ENCODE results near the gene DCUN1D3.

DCUN1D3 gene

GRCh38 chr16:20859229-20859628, 40.9 kb downstream of the DCUN1D3 start:
- no peaks in the 10 kb centered on the region for H3K9me3 ChIP-seq (ENCODE audit: low read length)
- H3K36me3 ChIP-seq (ENCODE audit: insufficient read depth, low read length), result peaks cover 41% of the 10 kb centered on the region
- no peaks in the 10 kb centered on the region for H3K27me3 ChIP-seq (ENCODE audit: control insufficient read depth in 1 of 2, insufficient read depth in 2 of 2, low read length in 2 of 2)
- no peak overlapping the region for H3K4me3 ChIP-seq (ENCODE audit: low read depth in 1 of 2, low read length in 2 of 2)
- H3K27ac ChIP-seq (ENCODE audit: low read depth, low read length), result no peak overlapping the region
- H3K9ac ChIP-seq (ENCODE audit: low read length), result no peak overlapping the region
- H3K4me1 ChIP-seq (ENCODE audit: insufficient read depth, low read length), result peaks cover 3% of the 10 kb centered on the region

DNA sequence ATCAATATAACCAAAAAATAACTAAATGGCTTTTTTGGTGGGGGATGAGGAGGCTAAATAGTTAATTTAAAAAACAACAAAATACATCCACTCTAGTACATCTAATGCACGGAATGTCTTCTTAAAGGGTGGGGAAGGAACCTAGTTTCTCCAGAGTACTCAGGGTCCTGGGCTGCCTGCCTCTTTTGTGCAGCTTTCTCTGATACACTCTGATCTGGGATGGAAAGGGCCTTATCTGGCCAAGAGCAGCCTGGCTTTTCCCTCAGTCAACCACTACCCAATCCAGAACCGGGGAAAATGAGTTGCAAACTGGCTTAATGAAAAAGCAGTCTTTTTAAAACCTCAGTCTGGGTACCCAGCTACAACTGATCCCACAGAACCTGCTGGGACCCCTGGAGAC, 42.9 kb downstream of the DCUN1D3 start:
- no peak overlapping the region for H3K27ac ChIP-seq (ENCODE audit: low read depth, low read length)
- no peak overlapping the region for H3K9ac ChIP-seq (ENCODE audit: low read length)
- no peaks in the 10 kb centered on the region for H3K9me3 ChIP-seq (ENCODE audit: low read length)
- peaks cover 37% of the 10 kb centered on the region for H3K36me3 ChIP-seq (ENCODE audit: insufficient read depth, low read length)
- peaks cover 13% of the 10 kb centered on the region for H3K4me1 ChIP-seq (ENCODE audit: insufficient read depth, low read length)
- H3K4me3 ChIP-seq (ENCODE audit: low read depth in 1 of 2, low read length in 2 of 2), result no peak overlapping the region
- H3K27me3 ChIP-seq (ENCODE audit: control insufficient read depth in 1 of 2, insufficient read depth in 2 of 2, low read length in 2 of 2), result no peaks in the 10 kb centered on the region

DNA sequence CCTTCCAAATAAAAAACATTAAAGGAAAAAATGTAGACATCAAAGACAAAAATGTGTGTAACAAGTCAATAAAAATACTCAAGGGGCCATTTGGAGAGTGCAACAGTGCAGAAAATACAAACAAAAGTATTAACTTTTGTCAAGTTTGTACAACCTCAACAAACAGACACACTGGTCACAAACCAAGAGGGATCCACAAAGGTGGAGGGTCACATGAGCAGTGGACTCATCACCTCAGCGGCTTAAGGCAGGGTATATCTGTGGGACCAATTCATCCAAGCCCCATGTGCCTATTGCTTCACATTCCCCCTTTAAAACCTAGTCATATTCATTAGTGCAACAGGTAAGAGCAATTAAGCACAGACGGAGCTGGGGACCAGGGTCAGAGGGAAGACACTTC, 45.2 kb downstream of the DCUN1D3 start:
- Histone ChIP-seq H3K9me3 (ENCODE audit: low read length) (no peaks in the 10 kb centered on the region), H3K27me3 (ENCODE audit: control insufficient read depth in 1 of 2, insufficient read depth in 2 of 2, low read length in 2 of 2) (no peaks in the 10 kb centered on the region), H3K27ac (ENCODE audit: low read depth, low read length) (no peak overlapping the region), H3K36me3 (ENCODE audit: insufficient read depth, low read length) (peaks cover 23% of the 10 kb centered on the region), H3K9ac (ENCODE audit: low read length) (no peak overlapping the region), H3K4me3 (ENCODE audit: low read depth in 1 of 2, low read length in 2 of 2) (no peak overlapping the region), H3K4me1 (ENCODE audit: insufficient read depth, low read length) (peaks cover 34% of the 10 kb centered on the region)

DNA sequence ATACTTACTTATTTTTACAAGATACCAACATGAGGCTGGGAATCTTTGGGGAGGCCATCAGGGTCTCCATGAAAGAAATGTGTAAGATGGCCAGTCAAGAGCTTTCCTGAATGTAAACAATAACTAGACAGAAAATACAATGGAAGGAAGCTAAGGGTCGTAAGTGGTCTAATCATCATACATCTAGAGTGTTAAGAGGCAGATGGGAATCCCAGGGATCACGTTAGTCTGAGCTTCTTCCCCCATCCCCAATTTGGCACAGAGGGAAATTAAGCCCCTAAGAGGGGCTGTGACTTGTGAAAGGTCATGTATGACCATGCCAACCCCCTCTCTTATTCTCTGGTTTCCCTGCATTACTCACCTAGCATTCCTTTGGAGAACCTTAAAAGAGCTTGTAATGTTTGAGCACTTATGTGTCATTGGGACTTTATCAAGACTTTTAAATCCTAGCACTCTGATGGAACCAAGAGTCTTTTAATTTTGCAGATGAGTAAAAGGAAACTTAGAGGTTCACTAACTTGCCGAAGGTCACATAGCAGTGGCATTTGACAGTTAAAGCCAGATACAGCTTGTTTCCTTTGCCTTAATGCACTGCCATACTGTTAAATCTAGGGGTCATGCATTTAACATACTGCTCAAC, 46.1 kb downstream of the DCUN1D3 start:
- H3K27me3 ChIP-seq (ENCODE audit: control insufficient read depth in 1 of 2, insufficient read depth in 2 of 2, low read length in 2 of 2), result no peaks in the 10 kb centered on the region
- peaks cover 37% of the 10 kb centered on the region for H3K4me1 ChIP-seq (ENCODE audit: insufficient read depth, low read length)
- H3K36me3 ChIP-seq (ENCODE audit: insufficient read depth, low read length), result peaks cover 16% of the 10 kb centered on the region
- H3K4me3 ChIP-seq (ENCODE audit: low read depth in 1 of 2, low read length in 2 of 2), result no peak overlapping the region
- H3K9me3 ChIP-seq (ENCODE audit: low read length), result no peaks in the 10 kb centered on the region
- H3K9ac ChIP-seq (ENCODE audit: low read length), result no peak overlapping the region
- no peak overlapping the region for H3K27ac ChIP-seq (ENCODE audit: low read depth, low read length)

GRCh38 chr16:20853143-20853542, 47.0 kb downstream of the DCUN1D3 start:
- Histone ChIP-seq H3K9me3 (ENCODE audit: low read length) (no peaks in the 10 kb centered on the region), H3K9ac (ENCODE audit: low read length) (no peak overlapping the region), H3K27me3 (ENCODE audit: control insufficient read depth in 1 of 2, insufficient read depth in 2 of 2, low read length in 2 of 2) (no peaks in the 10 kb centered on the region), H3K36me3 (ENCODE audit: insufficient read depth, low read length) (peaks cover 14% of the 10 kb centered on the region), H3K4me3 (ENCODE audit: low read depth in 1 of 2, low read length in 2 of 2) (no peak overlapping the region), H3K27ac (ENCODE audit: low read depth, low read length) (no peak overlapping the region), H3K4me1 (ENCODE audit: insufficient read depth, low read length) (peaks cover 37% of the 10 kb centered on the region)

- H3K4me1 ChIP-seq (ENCODE audit: insufficient read depth, low read length), result peaks cover 37% of the 10 kb centered on the region
- H3K4me3 ChIP-seq (ENCODE audit: low read depth in 1 of 2, low read length in 2 of 2), result no peak overlapping the region
- H3K9ac ChIP-seq (ENCODE audit: low read length), result no peak overlapping the region
- peaks cover 14% of the 10 kb centered on the region for H3K36me3 ChIP-seq (ENCODE audit: insufficient read depth, low read length)
- H3K27me3 ChIP-seq (ENCODE audit: control insufficient read depth in 1 of 2, insufficient read depth in 2 of 2, low read length in 2 of 2), result no peaks in the 10 kb centered on the region
- no peaks in the 10 kb centered on the region for H3K9me3 ChIP-seq (ENCODE audit: low read length)
- H3K27ac ChIP-seq (ENCODE audit: low read depth, low read length), result peak overlapping the region; percentile 53
Measured at GRCh38 chr16:20851601-20852000, 48.6 kb downstream of the DCUN1D3 start.

DNA sequence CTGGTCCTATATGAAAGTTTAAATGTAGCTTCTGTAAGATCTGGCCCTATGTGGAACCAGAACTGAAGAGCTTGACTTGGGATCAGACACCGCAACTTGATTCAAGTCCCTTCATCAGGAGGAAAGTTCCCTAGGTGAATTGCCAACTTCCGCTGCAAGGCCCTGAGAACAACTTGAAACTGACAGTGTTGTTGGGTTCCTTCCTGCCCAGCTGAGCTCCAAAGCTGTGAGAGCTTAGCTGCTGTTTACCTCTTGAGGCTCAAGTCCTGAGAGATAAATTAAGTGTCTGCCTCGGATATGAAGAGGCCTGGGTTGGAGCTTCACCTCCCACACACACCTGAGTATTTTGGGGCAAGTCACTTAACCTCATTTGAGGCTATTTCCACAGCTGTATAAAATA, 49.2 kb downstream of the DCUN1D3 start:
- no peaks in the 10 kb centered on the region for H3K27me3 ChIP-seq (ENCODE audit: control insufficient read depth in 1 of 2, insufficient read depth in 2 of 2, low read length in 2 of 2)
- peaks cover 10% of the 10 kb centered on the region for H3K36me3 ChIP-seq (ENCODE audit: insufficient read depth, low read length)
- peak overlapping the region; percentile 53 for H3K27ac ChIP-seq (ENCODE audit: low read depth, low read length)
- H3K4me1 ChIP-seq (ENCODE audit: insufficient read depth, low read length), result peaks cover 37% of the 10 kb centered on the region
- H3K4me3 ChIP-seq (ENCODE audit: low read depth in 1 of 2, low read length in 2 of 2), result no peak overlapping the region
- H3K9me3 ChIP-seq (ENCODE audit: low read length), result no peaks in the 10 kb centered on the region
- H3K9ac ChIP-seq (ENCODE audit: low read length), result no peak overlapping the region

DNA sequence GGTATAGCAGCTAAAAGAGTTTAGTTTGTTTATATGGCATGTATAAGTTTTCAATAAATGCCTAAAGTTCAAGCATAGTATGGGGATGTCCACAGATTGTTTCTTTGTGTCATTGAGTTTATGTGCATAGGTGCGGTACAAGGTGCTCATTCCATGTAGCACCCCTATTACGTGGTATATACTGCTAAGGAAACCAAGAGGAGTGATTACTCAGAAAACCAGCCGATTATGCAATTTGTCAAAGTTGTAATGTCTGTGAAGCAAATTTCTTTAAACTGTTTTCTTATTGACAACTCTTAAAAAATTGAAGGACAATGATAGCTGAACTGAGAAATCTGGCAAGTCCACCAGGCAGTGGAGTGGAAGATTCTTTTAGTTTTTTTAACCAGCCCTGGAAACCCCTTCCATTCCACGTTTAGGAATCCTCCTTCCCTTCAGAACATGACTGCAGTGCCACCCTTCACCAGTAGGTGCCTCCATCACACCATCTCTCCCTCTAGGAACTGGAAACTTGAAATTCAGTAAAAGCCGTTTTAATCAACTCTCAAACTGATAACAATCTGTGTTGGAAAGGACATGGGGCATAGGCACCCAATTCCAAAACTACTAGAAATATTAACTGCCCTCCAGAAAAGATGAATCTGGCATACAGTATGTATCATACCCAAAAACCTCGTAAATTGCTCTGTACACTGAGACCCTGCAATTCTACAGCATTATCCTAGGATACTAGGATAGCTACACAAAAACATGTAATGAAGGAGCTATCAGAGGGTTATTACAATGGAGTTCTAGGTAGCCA, 50.4 kb downstream of the DCUN1D3 start:
- Histone ChIP-seq H3K4me1 (ENCODE audit: insufficient read depth, low read length) (peaks cover 37% of the 10 kb centered on the region), H3K27me3 (ENCODE audit: control insufficient read depth in 1 of 2, insufficient read depth in 2 of 2, low read length in 2 of 2) (no peaks in the 10 kb centered on the region), H3K4me3 (ENCODE audit: low read depth in 1 of 2, low read length in 2 of 2) (no peak overlapping the region), H3K9ac (ENCODE audit: low read length) (no peak overlapping the region), H3K9me3 (ENCODE audit: low read length) (no peaks in the 10 kb centered on the region), H3K36me3 (ENCODE audit: insufficient read depth, low read length) (no peaks in the 10 kb centered on the region), H3K27ac (ENCODE audit: low read depth, low read length) (no peak overlapping the region)

- no peaks in the 10 kb centered on the region for H3K36me3 ChIP-seq (ENCODE audit: insufficient read depth, low read length)
- no peak overlapping the region for H3K27ac ChIP-seq (ENCODE audit: low read depth, low read length)
- H3K9ac ChIP-seq (ENCODE audit: low read length), result no peak overlapping the region
- no peaks in the 10 kb centered on the region for H3K27me3 ChIP-seq (ENCODE audit: control insufficient read depth in 1 of 2, insufficient read depth in 2 of 2, low read length in 2 of 2)
- H3K9me3 ChIP-seq (ENCODE audit: low read length), result no peaks in the 10 kb centered on the region
- H3K4me1 ChIP-seq (ENCODE audit: insufficient read depth, low read length), result peaks cover 28% of the 10 kb centered on the region
- no peak overlapping the region for H3K4me3 ChIP-seq (ENCODE audit: low read depth in 1 of 2, low read length in 2 of 2)
Measured at GRCh38 chr16:20847550-20847949, 52.6 kb downstream of the DCUN1D3 start.

GRCh38 chr16:20846551-20846950, 53.6 kb downstream of the DCUN1D3 start:
- Histone ChIP-seq H3K9ac (ENCODE audit: low read length) (no peak overlapping the region), H3K27ac (ENCODE audit: low read depth, low read length) (no peak overlapping the region), H3K4me1 (ENCODE audit: insufficient read depth, low read length) (peaks cover 21% of the 10 kb centered on the region), H3K27me3 (ENCODE audit: control insufficient read depth in 1 of 2, insufficient read depth in 2 of 2, low read length in 2 of 2) (no peaks in the 10 kb centered on the region), H3K9me3 (ENCODE audit: low read length) (no peaks in the 10 kb centered on the region), H3K4me3 (ENCODE audit: low read depth in 1 of 2, low read length in 2 of 2) (no peak overlapping the region), H3K36me3 (ENCODE audit: insufficient read depth, low read length) (no peaks in the 10 kb centered on the region)

DNA sequence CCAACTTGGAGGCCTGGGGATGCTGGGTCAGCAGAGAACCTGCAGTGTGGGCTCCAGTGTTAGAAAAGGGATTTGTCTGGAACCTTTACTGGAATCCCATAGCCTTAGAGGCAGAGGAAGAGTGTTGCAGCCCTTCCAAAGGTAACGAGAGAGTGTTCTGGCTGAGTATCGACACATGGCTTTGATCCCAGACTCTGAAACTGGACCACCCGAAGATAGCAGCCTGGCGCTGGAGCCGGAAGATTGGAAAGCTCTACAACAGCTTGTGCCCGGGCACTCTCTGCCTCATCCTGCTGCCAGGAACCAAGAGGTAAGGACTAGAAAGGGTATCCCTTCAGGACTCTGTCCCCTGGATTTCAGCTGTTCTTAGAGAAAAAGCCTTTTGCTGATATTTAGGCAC, 54.1 kb downstream of the DCUN1D3 start:
- Histone ChIP-seq H3K36me3 (ENCODE audit: insufficient read depth, low read length) (no peaks in the 10 kb centered on the region), H3K27me3 (ENCODE audit: control insufficient read depth in 1 of 2, insufficient read depth in 2 of 2, low read length in 2 of 2) (no peaks in the 10 kb centered on the region), H3K27ac (ENCODE audit: low read depth, low read length) (no peak overlapping the region), H3K9me3 (ENCODE audit: low read length) (no peaks in the 10 kb centered on the region), H3K4me3 (ENCODE audit: low read depth in 1 of 2, low read length in 2 of 2) (no peak overlapping the region), H3K9ac (ENCODE audit: low read length) (no peak overlapping the region), H3K4me1 (ENCODE audit: insufficient read depth, low read length) (peaks cover 16% of the 10 kb centered on the region)

GRCh38 chr16:20844588-20844987, 55.6 kb downstream of the DCUN1D3 start:
- H3K9ac ChIP-seq (ENCODE audit: low read length), result no peak overlapping the region
- H3K4me3 ChIP-seq (ENCODE audit: low read depth in 1 of 2, low read length in 2 of 2), result no peak overlapping the region
- no peaks in the 10 kb centered on the region for H3K9me3 ChIP-seq (ENCODE audit: low read length)
- H3K27me3 ChIP-seq (ENCODE audit: control insufficient read depth in 1 of 2, insufficient read depth in 2 of 2, low read length in 2 of 2), result no peaks in the 10 kb centered on the region
- no peak overlapping the region for H3K27ac ChIP-seq (ENCODE audit: low read depth, low read length)
- H3K36me3 ChIP-seq (ENCODE audit: insufficient read depth, low read length), result no peaks in the 10 kb centered on the region
- H3K4me1 ChIP-seq (ENCODE audit: insufficient read depth, low read length), result peaks cover 2% of the 10 kb centered on the region
